Left cardiac atrium (tissue), 4 donors: ENCODE measurements around the gene RAF1. TPM values are rescaled to one million over a fixed set of nuclear protein-coding genes. Genes with fewer than 3 reads are reported as not detected.
"Not testable (repeated sequence)": the region's sequence is repeated elsewhere in the genome, so short reads cannot be mapped to it uniquely, and the experiment has no call there.

Experiments
- ATAC-seq, 2 donors: fragments of 200-7000 bp; cut with Tn5 transposase; one replicate each; pipeline ENCODE4 v1.9.1; 2020; ENCODE audit warnings: mild to moderate bottlenecking in 2 of 2, moderate library complexity in 2 of 2
- DNase-seq: peaks from one replicate; pipeline ENCODE4 v3.0.0-alpha.2; 2020
- intact Hi-C, 2 donors: fragments of 100-400 bp; cut with DNase I; formaldehyde crosslinking; loops; one replicate each; pipeline versions ENCODE4 v1.14.1 to v1.15.1; 2022 to 2023
- total RNA-seq, 2 donors: library from RNA; stranded (reverse); fragmentation: NEBNext Ultra II Directional; extraction: Animal tissue kit (Norgen Biotek cat#: 25700); gene quantifications; one replicate each; pipeline ENCODE4 v1.2.1, GENCODE V29; 2021
- donor health status: DM: no; HTN: yes; CAD: no.
- donor health status: DM: no; HTN: yes; CAD: no; lungs with severe emphysema.
- donor health status: DM: yes; HTN: yes; CAD: no.
- donor health status: Dilated cardiomyopathy.

Gene RAF1
- total RNA-seq, 2 donors from 2014 or later: 109 to 116 TPM

- no peak for DNase-seq
- no peak for ATAC-seq
- intact Hi-C loops: no loop called here
Observed at GRCh38 chr3:12549971-12550760, 113.8 kb downstream of the RAF1 start.

GRCh38 chr3:12545473-12545791 is 118.5 kb downstream of the RAF1 start, which contains the start of gene MKRN2OS:
MKRN2OS (minus strand) TSS chr3:12545499; CDS start chr3:12545464, 35 bp downstream.
- ATAC-seq: no peak
- intact Hi-C loops: no loop called here
- DNase-seq: no peak

- no peak for DNase-seq
- ATAC-seq: no peak
Observed at GRCh38 chr3:12544652-12545472, 119.1 kb downstream of the RAF1 start.

GRCh38 chr3:12543497-12543896 is 120.4 kb downstream of the RAF1 start:
- DNase-seq, ATAC-seq, intact Hi-C loops: not testable (repeated sequence)

More at GRCh38 chr3:12544652-12545472, 119.1 kb downstream of the RAF1 start:
- intact Hi-C loops: no loop called here

DNA sequence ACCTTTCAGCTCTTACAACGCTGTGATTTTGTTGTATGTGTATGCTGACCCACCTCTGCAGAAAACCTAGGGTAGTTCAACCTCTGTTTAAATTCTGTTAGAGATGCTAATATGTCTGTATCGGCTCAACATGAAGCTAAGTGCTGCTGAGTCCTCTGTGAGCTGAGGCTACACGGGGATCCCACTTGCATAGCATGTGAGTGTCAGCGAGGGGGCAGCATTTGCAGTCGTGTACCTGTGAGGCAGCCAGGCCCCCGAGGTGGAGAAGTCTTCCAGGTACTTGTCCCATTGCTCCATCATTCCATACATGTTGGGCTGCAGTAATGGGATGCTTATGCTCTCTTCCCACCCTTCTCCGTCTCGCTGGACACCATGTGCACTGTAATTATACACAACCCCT is 122.3 kb downstream of the RAF1 start:
- peak in 1 of 2 donors; percentile 52 for ATAC-seq
- intact Hi-C loops: no loop called here
- peak; percentile 27 for DNase-seq

DNA sequence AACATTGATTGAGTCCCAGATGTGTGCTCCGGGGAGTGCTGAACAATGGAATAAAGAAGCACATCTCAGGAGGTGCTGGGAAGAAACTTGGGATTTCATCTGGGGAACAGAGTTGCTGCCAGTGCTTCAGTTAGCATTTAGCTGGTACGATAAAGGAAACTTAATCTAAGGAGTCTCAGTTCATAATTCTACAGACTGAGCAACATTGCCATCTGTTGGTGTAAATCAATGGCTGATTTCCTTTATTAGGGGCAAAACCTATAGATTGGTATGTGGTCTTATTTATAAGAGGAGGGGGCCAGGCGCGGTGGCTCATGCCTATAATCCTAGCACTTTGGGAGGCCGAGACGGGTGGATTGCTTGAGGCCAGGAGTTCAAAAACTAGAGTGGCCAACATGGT is 127.5 kb downstream of the RAF1 start:
- ATAC-seq: no peak

More for the DNA sequence above, 127.5 kb downstream of the RAF1 start:
- intact Hi-C loops: no loop called here
- no peak for DNase-seq

Other genes starting within 250 kb of the RAF1 start
- gene TSEN2, start 179.6 kb downstream of the RAF1 start, total RNA-seq: 10 to 100 TPM; 15.3 to 16.8 TPM
- not detected for gene MKRN2OS, start 118.6 kb downstream of the RAF1 start, total RNA-seq
- gene MKRN2, start 107.0 kb downstream of the RAF1 start, total RNA-seq: 10 to 100 TPM; 23.9 to 31.7 TPM
- 1 to 10 TPM; 4.8 to 6.5 TPM for gene TMEM40, start 95.1 kb upstream of the RAF1 start, total RNA-seq
- 10 to 100 TPM; 41.6 to 51.0 TPM for gene CAND2, start 132.6 kb upstream of the RAF1 start, total RNA-seq
- 1,000 to 10,000 TPM; 1,021 to 1,102 TPM for gene RPL32, start 177.4 kb upstream of the RAF1 start, total RNA-seq